H9 (cell line): ENCODE results near the gene KCTD5. TPM values are rescaled to one million over a fixed set of nuclear protein-coding genes. Genes with fewer than 3 reads are reported as not detected.

Experiments used
- DNase-seq: peaks from one replicate; pipeline ENCODE4 v3.0.0-alpha.2; 2017
- H2AFZ ChIP-seq: one replicate; pipeline ENCODE4 v1.6.1; 2013; ENCODE audit warnings: mild to moderate bottlenecking, low read length, control low read depth, moderate library complexity
- H2AK5ac ChIP-seq: 2 replicates; pipeline ENCODE4 v1.6.1; 2013; ENCODE audit warnings: low read length, control low read depth, mixed read lengths; ENCODE audit not compliant: insufficient read length
- H2BK120ac ChIP-seq: one replicate; pipeline ENCODE4 v1.6.1; 2013; ENCODE audit warnings: low read depth, mild to moderate bottlenecking, low read length, control low read depth, inconsistent platforms; ENCODE audit not compliant: poor library complexity, severe bottlenecking
- H2BK12ac ChIP-seq: 2 replicates; pipeline ENCODE4 v1.6.1; 2013; ENCODE audit warnings: low read length, control low read depth, mixed read lengths, low read depth; ENCODE audit not compliant: insufficient read length
- H2BK15ac ChIP-seq: 2 replicates; pipeline ENCODE4 v1.6.1; 2013; ENCODE audit warnings: low read depth, low read length, control low read depth
- H2BK20ac ChIP-seq: one replicate; pipeline ENCODE4 v1.6.1; 2013; ENCODE audit warnings: low read depth, mild to moderate bottlenecking, low read length, control low read depth, inconsistent platforms; ENCODE audit not compliant: poor library complexity, severe bottlenecking
- H2BK5ac ChIP-seq: 2 replicates; pipeline ENCODE4 v1.6.1; 2013; ENCODE audit warnings: low read length, control low read depth, mixed read lengths; ENCODE audit not compliant: insufficient read length
- H3K14ac ChIP-seq: 2 replicates; pipeline ENCODE4 v1.6.1; 2013; ENCODE audit warnings: low read length, control low read depth; ENCODE audit not compliant: insufficient read depth
- H3K18ac ChIP-seq: 2 replicates; pipeline ENCODE4 v1.6.1; 2013; ENCODE audit warnings: low read depth, mild to moderate bottlenecking, mixed read lengths, low read length, control low read depth; ENCODE audit not compliant: insufficient read length
- H3K23ac ChIP-seq: 2 replicates; pipeline ENCODE4 v1.6.1; 2013; ENCODE audit warnings: low read length, control low read depth, mixed read lengths, low read depth; ENCODE audit not compliant: insufficient read length
- H3K23me2 ChIP-seq: 2 replicates; pipeline ENCODE4 v1.6.1; 2013; ENCODE audit warnings: low read depth, mild to moderate bottlenecking, mixed read lengths, low read length, control low read depth; ENCODE audit not compliant: insufficient read length, poor library complexity, severe bottlenecking
- H3K27ac ChIP-seq: 2 replicates; pipeline ENCODE4 v1.5.1; 2013; ENCODE audit warnings: low read length, control low read depth, mixed read lengths, low read depth; ENCODE audit not compliant: insufficient read length
- H3K27me3 ChIP-seq: 2 replicates; pipeline ENCODE4 v1.6.1; 2013; ENCODE audit warnings: low read length, control low read depth, inconsistent platforms; ENCODE audit not compliant: insufficient read depth
- H3K4ac ChIP-seq: 2 replicates; pipeline ENCODE4 v1.6.1; 2013; ENCODE audit warnings: low read depth, mild to moderate bottlenecking, control low read depth, inconsistent platforms, low read length, moderate library complexity
- H3K4me1 ChIP-seq: 2 replicates; pipeline ENCODE4 v1.6.1; 2013; ENCODE audit warnings: low read length, control low read depth, inconsistent platforms; ENCODE audit not compliant: insufficient read depth
- H3K4me2 ChIP-seq: 2 replicates; pipeline ENCODE4 v1.6.1; 2013; ENCODE audit warnings: low read length, control low read depth, mixed read lengths; ENCODE audit not compliant: insufficient read length, insufficient read depth
- H3K56ac ChIP-seq: 2 replicates; pipeline ENCODE4 v1.6.1; 2013; ENCODE audit warnings: low read depth, mild to moderate bottlenecking, mixed read lengths, low read length, control low read depth; ENCODE audit not compliant: insufficient read length
- H3K79me1 ChIP-seq: 2 replicates; pipeline ENCODE4 v1.6.1; 2013; ENCODE audit warnings: low read depth, mild to moderate bottlenecking, moderate library complexity, low read length, control low read depth, inconsistent platforms; ENCODE audit not compliant: insufficient read depth, poor library complexity, severe bottlenecking
- H3K79me2 ChIP-seq: 2 replicates; pipeline ENCODE4 v1.6.1; 2013; ENCODE audit warnings: low read length, control low read depth, inconsistent platforms; ENCODE audit not compliant: insufficient read depth
- H3K9ac ChIP-seq: 2 replicates; pipeline ENCODE4 v1.6.1; 2013; ENCODE audit warnings: low read length, control low read depth, mixed read lengths; ENCODE audit not compliant: insufficient read length; ENCODE audit errors: extremely low read depth
- H3K9me3 ChIP-seq: one replicate; pipeline ENCODE4 v1.6.1; 2013; ENCODE audit warnings: low read depth, low read length, inconsistent platforms; ENCODE audit not compliant: control insufficient read depth
- H3T11ph ChIP-seq: one replicate; pipeline ENCODE4 v1.6.1; 2013; ENCODE audit warnings: mild to moderate bottlenecking, low read length, control low read depth, inconsistent platforms
- H4K20me1 ChIP-seq: one replicate; pipeline ENCODE4 v1.6.1; 2013; ENCODE audit not compliant: control insufficient read depth, insufficient read length, insufficient read depth
- H4K5ac ChIP-seq: 2 replicates; pipeline ENCODE4 v1.6.1; 2013; ENCODE audit warnings: low read depth, mild to moderate bottlenecking, mixed read lengths, low read length, control low read depth; ENCODE audit not compliant: insufficient read length
- H4K8ac ChIP-seq: replicated peaks from 2 replicates; pipeline ENCODE4 v1.6.1; 2013; ENCODE audit warnings: low read length, control low read depth, mixed read lengths, low read depth; ENCODE audit not compliant: insufficient read length
- H4K91ac ChIP-seq: 2 replicates; pipeline ENCODE4 v1.6.1; 2013; ENCODE audit warnings: low read depth, mild to moderate bottlenecking, moderate library complexity, mixed read lengths, low read length, control low read depth; ENCODE audit not compliant: insufficient read length
- H3K27ac Mint-ChIP-seq, 3 experiments: 2 replicates in 2 of 3; 3 replicates in 1 of 3; pipeline ENCODE4 v1.8.0; 2020 to 2021; ENCODE audit warnings: mixed read lengths in 3 of 3, mild to moderate bottlenecking in 1 of 3, moderate library complexity in 1 of 3
- H3K27me3 Mint-ChIP-seq: 2 replicates; pipeline ENCODE4 v1.8.0; 2021; ENCODE audit warnings: low read depth, mild to moderate bottlenecking, moderate library complexity, mixed read lengths
- H3K36me3 Mint-ChIP-seq, 3 experiments: 2 replicates in 2 of 3; 3 replicates in 1 of 3; pipeline ENCODE4 v1.8.0; 2020 to 2021; ENCODE audit warnings: low read depth in 3 of 3, mixed read lengths in 3 of 3; ENCODE audit not compliant: insufficient read depth in 1 of 3
- H3K4me1 Mint-ChIP-seq, 2 experiments: 2 replicates each; pipeline ENCODE4 v1.8.0; 2020; ENCODE audit warnings: mixed read lengths in 2 of 2
- H3K4me3 Mint-ChIP-seq, 2 experiments: 2 replicates in 1 of 2; 3 replicates in 1 of 2; pipeline ENCODE4 v1.8.0; 2020 to 2021; ENCODE audit warnings: mild to moderate bottlenecking in 2 of 2, mixed read lengths in 2 of 2, moderate library complexity in 1 of 2
- H3K9me3 Mint-ChIP-seq, 2 experiments: 2 replicates in 1 of 2; 3 replicates in 1 of 2; pipeline ENCODE4 v1.8.0; 2020; ENCODE audit warnings: mild to moderate bottlenecking in 2 of 2, mixed read lengths in 2 of 2, moderate library complexity in 1 of 2
- WGBS: extraction: QIAGEN DNeasy Blood & Tissue Kit; methylation state at CpG from one replicate; pipeline ENCODE4 v1.1.7; 2013; ENCODE audit warnings: missing lambda C conversion rate, low lambda C conversion rate, mixed read lengths; ENCODE audit not compliant: insufficient read length; ENCODE audit errors: extremely low coverage; 5-methylcytosine and 5-hydroxymethylcytosine counted together
- total RNA-seq: library from RNA; stranded (reverse); gene quantifications from 2 replicates; pipeline ENCODE4 v1.2.1, GENCODE V29; 2021
- TF ChIP-seq, protein P1 (sequence below): fragments of 200-600 bp; sonication (generic); conservative IDR thresholded peaks from 3 replicates; pipeline ENCODE4 v1.8.0; 2021; ENCODE audit warnings: antibody characterized with exemption, mild to moderate bottlenecking

KCTD5 gene
- total RNA-seq, 1 experiment from 2014 or later = 39.9 TPM

GRCh38 chr16:2697401-2697948 lies 15.2 kb downstream of the KCTD5 start:
- no peak overlapping the region for H4K8ac ChIP-seq
- no peak overlapping the region for H3K4me3 Mint-ChIP-seq
- no peaks in the 10 kb centered on the region for H3K27me3 Mint-ChIP-seq
- H2BK12ac ChIP-seq = no peak overlapping the region
- H3K4me1 Mint-ChIP-seq = peaks cover 0 to 6% of the 10 kb centered on the region in 2 experiments; a peak in 2 of 4 replicates
- no peak overlapping the region for H2AK5ac ChIP-seq
- H3K18ac ChIP-seq = no peak overlapping the region
- no peak overlapping the region for H3K56ac ChIP-seq
- no peaks in the 10 kb centered on the region for H3K9me3 ChIP-seq
- no peaks in the 10 kb centered on the region for H3K9me3 Mint-ChIP-seq
- TF ChIP-seq, protein P1, sequence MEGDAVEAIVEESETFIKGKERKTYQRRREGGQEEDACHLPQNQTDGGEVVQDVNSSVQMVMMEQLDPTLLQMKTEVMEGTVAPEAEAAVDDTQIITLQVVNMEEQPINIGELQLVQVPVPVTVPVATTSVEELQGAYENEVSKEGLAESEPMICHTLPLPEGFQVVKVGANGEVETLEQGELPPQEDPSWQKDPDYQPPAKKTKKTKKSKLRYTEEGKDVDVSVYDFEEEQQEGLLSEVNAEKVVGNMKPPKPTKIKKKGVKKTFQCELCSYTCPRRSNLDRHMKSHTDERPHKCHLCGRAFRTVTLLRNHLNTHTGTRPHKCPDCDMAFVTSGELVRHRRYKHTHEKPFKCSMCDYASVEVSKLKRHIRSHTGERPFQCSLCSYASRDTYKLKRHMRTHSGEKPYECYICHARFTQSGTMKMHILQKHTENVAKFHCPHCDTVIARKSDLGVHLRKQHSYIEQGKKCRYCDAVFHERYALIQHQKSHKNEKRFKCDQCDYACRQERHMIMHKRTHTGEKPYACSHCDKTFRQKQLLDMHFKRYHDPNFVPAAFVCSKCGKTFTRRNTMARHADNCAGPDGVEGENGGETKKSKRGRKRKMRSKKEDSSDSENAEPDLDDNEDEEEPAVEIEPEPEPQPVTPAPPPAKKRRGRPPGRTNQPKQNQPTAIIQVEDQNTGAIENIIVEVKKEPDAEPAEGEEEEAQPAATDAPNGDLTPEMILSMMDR = no peak
- no peaks in the 10 kb centered on the region; the same call in 1 of the 2 replicates for H3K79me2 ChIP-seq
- no peak overlapping the region for H2BK20ac ChIP-seq
- H3K4ac ChIP-seq = no peak overlapping the region
- no peaks in the 10 kb centered on the region for H4K20me1 ChIP-seq
- no peak overlapping the region for H2BK120ac ChIP-seq
- no peak for DNase-seq
- H3K23me2 ChIP-seq = no peaks in the 10 kb centered on the region
- H3K23ac ChIP-seq = no peak overlapping the region
- no peaks in the 10 kb centered on the region for H3K4me1 ChIP-seq
- no peak overlapping the region for H3T11ph ChIP-seq
- H4K5ac ChIP-seq = no peak overlapping the region
- no peak overlapping the region for H2BK15ac ChIP-seq
- no peak overlapping the region for H3K14ac ChIP-seq
- no peak overlapping the region for H2AFZ ChIP-seq
- H3K9ac ChIP-seq = no peak overlapping the region
- no CpG with 5 or more reads among the region's 17 CpGs for WGBS
- no peak overlapping the region for H3K27ac ChIP-seq
- no peaks in the 10 kb centered on the region for H3K27me3 ChIP-seq
- H3K36me3 Mint-ChIP-seq = peaks cover 7 to 25% (median 22%) of the 10 kb centered on the region in 3 experiments; a peak in 6 of 7 replicates
- H3K4me2 ChIP-seq = no peak overlapping the region
- no peak overlapping the region for H3K27ac Mint-ChIP-seq
- no peak overlapping the region for H4K91ac ChIP-seq
- no peak overlapping the region for H2BK5ac ChIP-seq
- H3K79me1 ChIP-seq = no peaks in the 10 kb centered on the region
